Measurements from ENCODE around the gene B4GALT6.

DNA sequence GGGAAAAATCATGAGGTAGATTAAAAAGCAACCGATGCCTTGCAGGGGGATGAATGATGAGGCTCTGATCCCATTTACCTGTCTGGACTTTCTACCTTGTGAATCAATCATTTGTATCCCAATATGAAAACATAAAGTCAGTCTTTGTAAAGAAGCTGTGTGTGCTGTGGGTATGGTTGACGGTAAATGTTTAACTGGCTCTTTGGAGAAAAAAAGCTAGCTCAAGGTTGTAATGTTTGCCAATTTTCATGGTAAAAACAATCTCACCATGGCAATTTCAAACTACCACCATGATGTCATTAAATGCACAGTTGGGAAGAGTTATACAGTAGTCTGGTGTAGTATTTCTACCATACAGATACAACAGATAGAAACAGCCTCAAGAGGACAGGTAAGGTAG, 78.1 kb downstream of the B4GALT6 start:
- TF ChIP-seq, protein P1, sequence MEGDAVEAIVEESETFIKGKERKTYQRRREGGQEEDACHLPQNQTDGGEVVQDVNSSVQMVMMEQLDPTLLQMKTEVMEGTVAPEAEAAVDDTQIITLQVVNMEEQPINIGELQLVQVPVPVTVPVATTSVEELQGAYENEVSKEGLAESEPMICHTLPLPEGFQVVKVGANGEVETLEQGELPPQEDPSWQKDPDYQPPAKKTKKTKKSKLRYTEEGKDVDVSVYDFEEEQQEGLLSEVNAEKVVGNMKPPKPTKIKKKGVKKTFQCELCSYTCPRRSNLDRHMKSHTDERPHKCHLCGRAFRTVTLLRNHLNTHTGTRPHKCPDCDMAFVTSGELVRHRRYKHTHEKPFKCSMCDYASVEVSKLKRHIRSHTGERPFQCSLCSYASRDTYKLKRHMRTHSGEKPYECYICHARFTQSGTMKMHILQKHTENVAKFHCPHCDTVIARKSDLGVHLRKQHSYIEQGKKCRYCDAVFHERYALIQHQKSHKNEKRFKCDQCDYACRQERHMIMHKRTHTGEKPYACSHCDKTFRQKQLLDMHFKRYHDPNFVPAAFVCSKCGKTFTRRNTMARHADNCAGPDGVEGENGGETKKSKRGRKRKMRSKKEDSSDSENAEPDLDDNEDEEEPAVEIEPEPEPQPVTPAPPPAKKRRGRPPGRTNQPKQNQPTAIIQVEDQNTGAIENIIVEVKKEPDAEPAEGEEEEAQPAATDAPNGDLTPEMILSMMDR (IDR thresholded peaks at IDR 0.05) = no peak
- no peak for TF ChIP-seq EZH2 (IDR thresholded peaks at IDR 0.05; ENCODE audit: borderline replicate concordance, insufficient read depth, low read depth, low read length, poor library complexity, severe bottlenecking)
